ENCODE results near the gene KCNC3.
"Not testable (repeated sequence)": the region's sequence is repeated elsewhere in the genome, so short reads cannot be mapped to it uniquely, and the experiment has no call there.

Gene KCNC3

GRCh38 chr19:50329926-50330294 is 733 bp upstream of the KCNC3 start:
- in situ Hi-C loops (cut with MboI; ENCODE audit: low sequenced_read_pairs), result not testable (repeated sequence)

GRCh38 chr19:50328873-50329145 is 368 bp downstream of the KCNC3 start:
- in situ Hi-C loops (cut with MboI; ENCODE audit: low sequenced_read_pairs), result no loop called here

GRCh38 chr19:50328224-50328872 is 829 bp downstream of the KCNC3 start:
- in situ Hi-C loops (cut with MboI; ENCODE audit: low sequenced_read_pairs), result no loop called here

- in situ Hi-C loops (cut with MboI; ENCODE audit: low sequenced_read_pairs), result no loop called here
Measured at GRCh38 chr19:50327461-50328223, 1.5 kb downstream of the KCNC3 start.

- in situ Hi-C loops (cut with MboI; ENCODE audit: low sequenced_read_pairs), result no loop called here
Measured at GRCh38 chr19:50327013-50327412, 2.2 kb downstream of the KCNC3 start.

DNA sequence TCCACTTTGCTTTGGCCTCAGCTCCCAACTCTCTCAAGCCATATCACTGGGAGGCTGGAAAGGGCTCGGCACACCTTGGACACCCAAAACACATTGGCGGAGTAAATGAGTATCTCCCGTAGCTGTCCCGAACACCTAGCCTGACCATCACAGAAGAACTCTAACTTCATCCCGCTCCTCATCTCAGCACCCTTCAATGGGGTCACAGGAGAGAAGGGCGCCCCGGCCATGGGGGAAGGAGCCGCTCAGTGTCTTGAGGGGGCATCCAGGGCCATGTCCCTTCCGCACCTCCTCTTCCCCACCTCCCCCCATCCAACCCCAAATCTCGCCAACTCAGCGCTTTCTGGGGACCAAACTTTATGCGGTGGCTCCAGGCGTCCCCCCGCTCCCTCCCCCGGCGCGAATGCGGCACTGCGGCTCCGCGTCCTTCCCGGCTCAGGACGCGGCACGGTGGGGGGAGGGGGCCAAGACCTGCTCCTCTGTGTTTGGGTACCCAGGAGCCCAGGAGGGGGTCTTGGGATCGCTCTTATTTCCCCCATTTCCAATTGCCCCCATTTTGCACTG is 3.0 kb downstream of the KCNC3 start:
- in situ Hi-C loops (cut with MboI; ENCODE audit: low sequenced_read_pairs), result no loop called here

- in situ Hi-C loops (cut with MboI; ENCODE audit: low sequenced_read_pairs), result no loop called here
Measured at GRCh38 chr19:50325310-50326100, 3.7 kb downstream of the KCNC3 start.

GRCh38 chr19:50324331-50324730 is 4.8 kb downstream of the KCNC3 start:
- in situ Hi-C loops (cut with MboI; ENCODE audit: low sequenced_read_pairs), result no loop called here

DNA sequence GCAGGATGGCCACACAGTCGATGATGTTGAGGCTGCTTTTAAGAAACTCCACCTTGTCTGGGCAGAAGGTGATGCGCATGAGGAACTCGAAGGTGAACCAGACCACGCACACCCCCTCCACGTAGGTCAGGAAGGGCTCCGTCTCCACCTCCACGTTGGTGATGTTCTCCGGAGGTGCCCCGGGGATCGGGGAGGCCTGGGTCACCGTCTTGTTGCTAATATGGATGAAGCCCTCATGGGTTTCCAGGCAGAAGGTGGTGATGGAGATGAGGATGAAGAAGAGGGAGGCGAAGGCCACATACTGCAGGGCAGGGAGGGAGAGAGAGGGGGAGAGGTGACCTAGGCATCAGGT is 5.4 kb downstream of the KCNC3 start:
- in situ Hi-C loops (cut with MboI; ENCODE audit: low sequenced_read_pairs), result no loop called here

GRCh38 chr19:50322931-50323781 is 6.0 kb downstream of the KCNC3 start:
- in situ Hi-C loops (cut with MboI; ENCODE audit: low sequenced_read_pairs), result no loop called here

DNA sequence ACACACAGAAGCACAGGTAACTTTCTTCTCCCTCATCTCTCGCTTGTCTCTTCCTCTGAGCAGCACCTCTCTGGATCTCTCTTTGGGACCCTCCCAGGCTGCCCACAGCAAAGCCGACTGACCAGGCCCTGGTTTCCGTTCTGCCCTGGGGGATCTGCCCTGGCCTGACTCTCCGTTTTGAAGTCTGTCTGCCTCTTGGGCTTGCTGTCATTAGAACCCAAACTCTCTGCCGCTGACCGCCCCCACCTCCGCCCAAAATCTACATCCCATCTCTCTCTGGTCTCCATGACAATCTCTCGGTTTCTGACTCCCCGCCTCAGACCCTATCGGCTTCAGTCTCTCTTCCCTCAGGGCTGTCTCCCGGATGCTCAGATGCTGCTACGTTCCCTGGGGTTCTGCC is 6.9 kb downstream of the KCNC3 start:
- in situ Hi-C loops (cut with MboI; ENCODE audit: low sequenced_read_pairs), result no loop called here

- in situ Hi-C loops (cut with MboI; ENCODE audit: low sequenced_read_pairs), result no loop called here
Measured at GRCh38 chr19:50321831-50322230, 7.3 kb downstream of the KCNC3 start.

DNA sequence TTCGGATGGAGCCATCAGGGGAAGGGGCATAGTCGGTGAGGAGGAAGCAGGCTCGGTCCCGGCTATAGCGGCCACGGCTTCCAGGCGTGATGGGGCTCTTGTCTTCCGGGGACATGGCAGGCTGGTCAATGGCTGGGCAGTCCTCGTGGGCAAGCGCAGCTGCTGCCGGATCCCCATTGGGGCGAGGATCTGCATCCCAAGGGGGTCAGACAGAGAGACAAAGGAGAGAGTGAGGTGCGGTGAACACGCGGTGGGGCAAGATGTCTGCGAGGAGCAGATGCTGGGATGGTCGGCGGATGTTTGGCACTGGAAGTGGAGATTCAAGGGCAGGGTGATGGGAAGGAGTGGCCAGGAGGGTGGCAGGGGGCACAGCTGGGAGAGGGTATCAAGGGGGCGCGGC is 8.6 kb downstream of the KCNC3 start:
- in situ Hi-C loops (cut with MboI; ENCODE audit: low sequenced_read_pairs), result no loop called here

DNA sequence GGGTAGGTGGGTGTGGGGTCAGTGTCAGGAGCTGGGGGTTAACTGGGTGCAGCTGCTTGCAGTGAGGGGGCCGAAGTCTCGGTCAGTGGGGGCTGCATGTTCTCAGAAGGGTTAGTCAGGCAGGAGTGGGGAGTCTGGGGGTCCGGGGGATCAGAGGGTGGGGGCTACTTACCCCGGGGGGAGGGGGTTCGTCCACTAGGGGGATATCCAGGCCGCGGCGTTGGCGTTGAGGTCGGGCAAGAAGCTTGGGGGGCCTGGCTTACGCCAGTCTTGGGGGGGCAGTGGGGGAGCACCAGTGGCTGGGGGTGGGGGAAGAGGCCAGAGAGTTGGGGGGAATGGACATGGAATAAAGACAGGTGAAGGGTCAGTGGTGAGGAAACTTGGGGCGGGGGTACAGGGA is 9.1 kb downstream of the KCNC3 start:
- in situ Hi-C loops (cut with MboI; ENCODE audit: low sequenced_read_pairs), result no loop called here

- in situ Hi-C loops (cut with MboI; ENCODE audit: low sequenced_read_pairs), result no loop called here
Measured at GRCh38 chr19:50319156-50319555, 10.0 kb downstream of the KCNC3 start.

DNA sequence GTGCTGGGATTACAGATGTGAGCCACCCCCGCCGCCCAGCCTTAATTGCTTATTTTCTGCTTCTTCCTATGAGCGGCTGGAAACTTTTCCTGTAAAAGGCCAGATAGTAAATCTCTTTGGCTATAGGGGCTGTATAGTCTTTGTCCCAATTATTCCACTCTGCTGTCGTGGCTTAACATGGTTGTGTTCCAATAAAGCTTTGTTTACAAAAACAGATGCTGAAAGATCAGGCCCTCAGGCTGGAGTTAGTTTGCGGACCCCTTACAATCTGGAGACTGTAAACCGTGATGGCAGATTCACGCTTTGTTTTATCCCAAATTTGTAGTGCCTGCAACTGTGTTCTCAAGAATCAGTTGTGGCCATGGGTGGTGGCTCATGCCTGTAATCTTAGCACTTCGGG is 10.7 kb downstream of the KCNC3 start:
- in situ Hi-C loops (cut with MboI; ENCODE audit: low sequenced_read_pairs), result no loop called here

DNA sequence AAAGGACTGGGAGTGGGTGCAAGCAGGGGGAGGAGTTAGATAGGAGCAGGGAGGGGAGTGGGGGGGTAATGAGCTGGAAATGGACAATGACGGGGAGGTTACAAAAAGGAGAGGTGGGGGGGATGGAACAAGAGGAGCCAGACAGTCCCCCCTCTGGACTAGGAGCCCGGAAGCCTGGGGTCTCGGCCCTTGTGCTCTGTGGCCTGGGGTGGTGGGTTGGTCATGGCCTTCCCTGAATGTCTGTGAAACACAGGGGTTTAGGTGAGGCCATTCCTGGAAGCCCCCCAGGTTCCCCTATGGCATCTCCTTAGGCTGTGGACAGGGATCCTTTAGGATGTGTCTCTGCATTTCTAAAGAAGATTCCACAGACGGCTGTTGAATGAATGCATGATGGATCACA is 12.1 kb downstream of the KCNC3 start:
- in situ Hi-C loops (cut with MboI; ENCODE audit: low sequenced_read_pairs), result no loop called here

DNA sequence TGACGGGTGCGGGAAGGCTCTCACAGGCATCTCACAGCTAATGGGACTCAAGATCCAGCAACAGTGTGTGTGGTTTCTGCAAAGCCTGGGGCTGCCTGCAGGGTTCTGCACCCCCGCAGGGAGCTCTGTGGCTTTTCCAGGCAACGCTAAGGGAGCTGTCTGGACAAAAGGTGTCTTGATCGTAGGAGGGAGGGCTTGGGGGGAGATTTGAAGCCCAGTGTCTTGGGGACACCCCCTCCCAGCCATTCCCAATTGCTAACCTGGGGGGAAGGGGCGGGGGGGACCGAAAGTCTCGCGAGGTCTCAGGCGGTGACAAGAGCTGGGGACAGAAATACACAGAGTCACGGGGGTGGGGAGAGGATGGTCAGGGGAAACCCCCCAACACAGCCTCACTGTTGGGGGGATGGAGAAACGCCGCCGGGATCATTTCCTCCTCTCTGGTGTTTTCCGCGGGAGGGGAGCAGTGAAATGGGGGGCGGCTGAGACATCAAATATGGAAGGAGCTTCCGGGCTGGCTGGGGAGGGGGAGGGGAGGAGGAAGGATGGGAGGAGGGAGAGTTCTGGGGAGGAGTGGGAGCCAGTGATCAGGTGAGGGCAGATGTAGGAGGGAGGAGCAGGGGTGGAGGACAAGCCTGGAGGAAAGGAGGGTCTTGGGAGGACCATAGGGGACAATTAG is 13.3 kb downstream of the KCNC3 start:
- in situ Hi-C loops (cut with MboI; ENCODE audit: low sequenced_read_pairs), result no loop called here

DNA sequence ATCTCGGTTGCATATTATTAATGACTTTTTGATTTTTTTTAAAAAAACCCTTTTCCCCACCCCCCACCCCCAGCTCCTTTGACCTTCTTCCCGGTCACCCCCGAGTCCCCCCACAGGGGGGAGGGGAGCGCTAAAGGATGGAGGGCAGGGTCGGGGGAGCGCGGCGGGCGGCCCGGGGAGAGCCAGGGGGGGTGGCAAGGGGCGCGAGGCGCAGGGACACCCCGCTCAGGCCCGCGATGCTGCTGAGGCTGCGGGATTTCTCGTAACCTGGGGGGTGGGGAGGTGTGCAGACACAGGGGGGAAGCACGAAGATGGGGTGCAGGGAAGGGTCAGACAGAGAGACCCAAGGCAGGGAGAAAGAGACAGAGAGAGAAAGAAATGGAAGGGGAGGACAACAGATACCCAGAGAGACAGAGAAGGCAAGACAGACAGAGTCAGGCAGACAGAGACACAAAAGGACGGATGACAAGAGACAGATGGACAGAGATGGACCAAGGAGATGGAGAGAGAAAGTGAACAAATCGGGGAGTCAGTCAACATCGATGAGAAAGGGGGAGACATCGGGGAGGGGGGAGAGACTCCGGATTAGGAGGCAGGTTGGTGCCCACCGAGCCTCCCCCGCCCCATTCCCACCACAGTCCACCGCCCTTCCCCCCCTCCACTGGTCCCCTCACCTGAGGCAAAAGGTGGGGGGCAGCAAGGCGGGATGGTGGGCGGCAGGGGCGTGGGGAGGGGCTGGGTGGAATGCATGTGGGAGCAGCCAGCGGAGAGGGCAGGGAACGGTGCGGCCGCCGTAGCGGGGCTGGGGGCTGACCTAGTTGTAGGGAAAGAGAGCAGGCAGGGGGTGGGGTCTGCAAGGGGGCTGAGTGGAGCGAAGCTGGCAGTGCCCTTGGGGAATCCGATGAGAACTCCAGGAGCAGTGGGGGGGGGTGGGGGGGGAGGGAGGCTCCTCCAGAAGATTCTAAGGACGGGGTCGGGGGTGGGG is 14.2 kb downstream of the KCNC3 start:
- in situ Hi-C loops (cut with MboI; ENCODE audit: low sequenced_read_pairs), result no loop called here
